Erythroblast (primary cell): ENCODE data around the gene APOL4.
"Not testable (repeated sequence)": the region's sequence is repeated elsewhere in the genome, so short reads cannot be mapped to it uniquely, and the experiment has no call there.

Source experiments
- DNase-seq, 2 experiments: peaks; one replicate each; lab custom pipeline; 2025; lab: John Stamatoyannopoulos, UW
- GATA1 ChIP-seq: IDR thresholded peaks from 2 replicates; pipeline ENCODE4 v1.6.1; 2011; ENCODE audit warnings: low read depth, mild to moderate bottlenecking, control low read depth, low read length, moderate library complexity
- POLR2A ChIP-seq: IDR thresholded peaks from 2 replicates; pipeline ENCODE4 v1.6.1; 2011; ENCODE audit warnings: mild to moderate bottlenecking, low read length

APOL4 gene

GRCh38 chr22:36236388-36237319 lies 35.0 kb upstream of the APOL4 start:
- TF ChIP-seq POLR2A (no peak), GATA1 (no peak)
- no peak for DNase-seq

- no peak for DNase-seq
- TF ChIP-seq GATA1: no peak
- TF ChIP-seq POLR2A: no peak
Measured at GRCh38 chr22:36235585-36235984, 34.0 kb upstream of the APOL4 start.

- TF ChIP-seq GATA1 (no peak), POLR2A (no peak)
Measured at GRCh38 chr22:36234919-36235318, 33.3 kb upstream of the APOL4 start.

GRCh38 chr22:36234213-36234612 lies 32.6 kb upstream of the APOL4 start:
- no peak for DNase-seq
- TF ChIP-seq POLR2A (no peak), GATA1 (no peak)

More at GRCh38 chr22:36234919-36235318, 33.3 kb upstream of the APOL4 start:
- no peak for DNase-seq

GRCh38 chr22:36233796-36234195 lies 32.2 kb upstream of the APOL4 start:
- TF ChIP-seq POLR2A (no peak), GATA1 (no peak)
- DNase-seq: no peak

GRCh38 chr22:36232715-36233401 lies 31.2 kb upstream of the APOL4 start:
- DNase-seq: no peak
- TF ChIP-seq POLR2A (no peak), GATA1 (no peak)

GRCh38 chr22:36231051-36231450 lies 29.4 kb upstream of the APOL4 start:
- not testable (repeated sequence) for DNase-seq

- DNase-seq: not testable (repeated sequence)
Measured at GRCh38 chr22:36229649-36230048, 28.0 kb upstream of the APOL4 start.

GRCh38 chr22:36228944-36229343 lies 27.3 kb upstream of the APOL4 start:
- DNase-seq: no peak
- no peak for TF ChIP-seq POLR2A
- TF ChIP-seq GATA1: no peak

- DNase-seq: not testable (repeated sequence)
Measured at GRCh38 chr22:36228369-36228768, 26.8 kb upstream of the APOL4 start.

- no peak for TF ChIP-seq GATA1
- TF ChIP-seq POLR2A: peak; percentile 18
Measured at GRCh38 chr22:36227806-36228205, 26.2 kb upstream of the APOL4 start.

GRCh38 chr22:36227396-36227795 lies 25.8 kb upstream of the APOL4 start:
- TF ChIP-seq GATA1 (no peak), POLR2A (no peak)
- DNase-seq: no peak

More at GRCh38 chr22:36227806-36228205, 26.2 kb upstream of the APOL4 start:
- DNase-seq: no peak

- no peak for TF ChIP-seq POLR2A
- no peak for TF ChIP-seq GATA1
- DNase-seq: no peak
Measured at GRCh38 chr22:36226189-36226588, 24.6 kb upstream of the APOL4 start.

GRCh38 chr22:36225333-36225922 lies 23.8 kb upstream of the APOL4 start:
- DNase-seq: no peak
- TF ChIP-seq GATA1 (no peak), POLR2A (no peak)
